ENCODE measurements around the gene NOXO1.
"Not testable (repeated sequence)": the region's sequence is repeated elsewhere in the genome, so short reads cannot be mapped to it uniquely, and the experiment has no call there.

DNA sequence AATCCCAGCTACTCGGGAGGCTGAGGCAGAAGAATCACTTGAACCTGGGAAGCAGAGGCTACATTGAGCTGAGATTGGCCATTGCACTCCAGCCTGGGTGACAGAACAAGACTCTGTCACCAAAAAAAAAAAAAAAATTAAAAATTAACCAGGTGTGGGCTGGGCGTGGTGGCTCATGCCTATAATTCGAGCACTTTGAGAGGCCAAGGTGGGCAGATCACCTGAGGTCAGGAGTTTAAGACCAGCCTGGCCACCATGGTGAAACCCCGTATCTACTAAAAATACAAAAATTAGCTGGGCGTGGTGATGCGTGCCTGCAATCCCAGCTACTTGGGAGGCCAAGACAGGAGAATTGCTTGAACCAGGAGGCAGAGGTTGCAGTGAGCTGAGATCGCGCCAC, 41.4 kb downstream of the NOXO1 start:
- TF ChIP-seq, protein P1, sequence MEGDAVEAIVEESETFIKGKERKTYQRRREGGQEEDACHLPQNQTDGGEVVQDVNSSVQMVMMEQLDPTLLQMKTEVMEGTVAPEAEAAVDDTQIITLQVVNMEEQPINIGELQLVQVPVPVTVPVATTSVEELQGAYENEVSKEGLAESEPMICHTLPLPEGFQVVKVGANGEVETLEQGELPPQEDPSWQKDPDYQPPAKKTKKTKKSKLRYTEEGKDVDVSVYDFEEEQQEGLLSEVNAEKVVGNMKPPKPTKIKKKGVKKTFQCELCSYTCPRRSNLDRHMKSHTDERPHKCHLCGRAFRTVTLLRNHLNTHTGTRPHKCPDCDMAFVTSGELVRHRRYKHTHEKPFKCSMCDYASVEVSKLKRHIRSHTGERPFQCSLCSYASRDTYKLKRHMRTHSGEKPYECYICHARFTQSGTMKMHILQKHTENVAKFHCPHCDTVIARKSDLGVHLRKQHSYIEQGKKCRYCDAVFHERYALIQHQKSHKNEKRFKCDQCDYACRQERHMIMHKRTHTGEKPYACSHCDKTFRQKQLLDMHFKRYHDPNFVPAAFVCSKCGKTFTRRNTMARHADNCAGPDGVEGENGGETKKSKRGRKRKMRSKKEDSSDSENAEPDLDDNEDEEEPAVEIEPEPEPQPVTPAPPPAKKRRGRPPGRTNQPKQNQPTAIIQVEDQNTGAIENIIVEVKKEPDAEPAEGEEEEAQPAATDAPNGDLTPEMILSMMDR (IDR thresholded peaks at IDR 0.05; ENCODE audit: poor library complexity) = not testable (repeated sequence)
- not testable (repeated sequence) for TF ChIP-seq EZH2phosphoT487 (IDR thresholded peaks at IDR 0.05; ENCODE audit: low read depth, severe bottlenecking, unreplicated experiment)
